GM12878 (cell line): ENCODE results near the gene FKBP8. TPM values are rescaled to one million over a fixed set of nuclear protein-coding genes. Genes with fewer than 3 reads are reported as not detected.

Experiments used
- BHLHE40 ChIP-seq, 2 experiments: fragments of 450-650 bp in 1 of 2; IDR thresholded peaks; 2 replicates each; pipeline ENCODE4 v1.6.1; 2011 to 2017; ENCODE audit warnings: low read depth in 2 of 2, borderline replicate concordance in 1 of 2, improper control_type of control experiment in 1 of 2, low read length in 1 of 2, mild to moderate bottlenecking in 1 of 2
- CREM ChIP-seq: IDR thresholded peaks from 2 replicates; pipeline ENCODE4 v1.6.1; 2014; ENCODE audit warnings: antibody characterized with exemption, low read depth
- ELK1 ChIP-seq: IDR thresholded peaks from 2 replicates; pipeline ENCODE4 v1.6.1; 2012; ENCODE audit warnings: low read depth, low read length, improper control_type of control experiment
- HCFC1 ChIP-seq: fragments of 150-350 bp; IDR thresholded peaks from 2 replicates; pipeline ENCODE4 v1.6.1; 2014; ENCODE audit warnings: low read length
- HDGF ChIP-seq: fragments of 450-650 bp; IDR thresholded peaks from 2 replicates; pipeline ENCODE4 v1.6.1; 2016; ENCODE audit warnings: antibody characterized with exemption
- IKZF2 ChIP-seq, 2 experiments: fragments of 450-650 bp; IDR thresholded peaks; 2 replicates each; pipeline ENCODE4 v1.6.1; 2017; ENCODE audit warnings: mild to moderate bottlenecking in 2 of 2, moderate library complexity in 2 of 2
- JUND ChIP-seq: IDR thresholded peaks from 2 replicates; pipeline ENCODE4 v1.6.1; 2012; ENCODE audit warnings: low read depth, mild to moderate bottlenecking, low read length, improper control_type of control experiment, moderate library complexity
- MLLT1 ChIP-seq: fragments of 450-650 bp; IDR thresholded peaks from 2 replicates; pipeline ENCODE4 v1.6.1; 2016; ENCODE audit warnings: mild to moderate bottlenecking
- MXI1 ChIP-seq: fragments of 150-350 bp; IDR thresholded peaks from 2 replicates; pipeline ENCODE4 v1.6.1; 2011; ENCODE audit warnings: low read depth, mild to moderate bottlenecking, inconsistent platforms, low read length, improper control_type of control experiment
- NR2F1 ChIP-seq: fragments of 450-650 bp; conservative IDR thresholded peaks from 2 replicates; pipeline ENCODE4 v1.6.1; 2017; ENCODE audit warnings: mild to moderate bottlenecking
- NRF1 ChIP-seq: conservative IDR thresholded peaks from 2 replicates; pipeline ENCODE4 v1.6.1; 2011; ENCODE audit warnings: mild to moderate bottlenecking, low read depth, low read length, improper control_type of control experiment
- PAX8 ChIP-seq: fragments of 450-650 bp; IDR thresholded peaks from 2 replicates; pipeline ENCODE4 v1.6.1; 2017; ENCODE audit warnings: mild to moderate bottlenecking, moderate library complexity
- POLR2A ChIP-seq: IDR thresholded peaks from 2 replicates; pipeline ENCODE4 v1.6.1; 2011; ENCODE audit warnings: low read depth, mild to moderate bottlenecking, low read length
- POLR2AphosphoS5 ChIP-seq: IDR thresholded peaks from 2 replicates; pipeline ENCODE4 v1.6.1; 2011; ENCODE audit warnings: mild to moderate bottlenecking, low read length, inconsistent platforms
- RB1 ChIP-seq: fragments of 450-650 bp; formaldehyde crosslinking; IDR thresholded peaks from 2 replicates; pipeline ENCODE4 v1.6.1; 2017; ENCODE audit warnings: mild to moderate bottlenecking, borderline replicate concordance
- RUNX3 ChIP-seq: IDR thresholded peaks from 2 replicates; pipeline ENCODE4 v1.6.1; 2012; ENCODE audit warnings: low read length, inconsistent platforms
- SKIL ChIP-seq: fragments of 450-650 bp; IDR thresholded peaks from 2 replicates; pipeline ENCODE4 v1.6.1; 2017; ENCODE audit warnings: mild to moderate bottlenecking, low read depth, inconsistent platforms; ENCODE audit not compliant: poor library complexity, severe bottlenecking
- SMARCA5 ChIP-seq: fragments of 450-650 bp; IDR thresholded peaks from 2 replicates; pipeline ENCODE4 v1.6.1; 2017; ENCODE audit warnings: mild to moderate bottlenecking
- STAT3 ChIP-seq: IDR thresholded peaks from 2 replicates; pipeline ENCODE4 v1.6.1; 2011; ENCODE audit warnings: low read depth, low read length, improper control_type of control experiment
- ZBED1 ChIP-seq: IDR thresholded peaks from 2 replicates; pipeline ENCODE4 v1.6.1; 2016; ENCODE audit warnings: borderline replicate concordance
- ZNF207 ChIP-seq: fragments of 450-650 bp; IDR thresholded peaks from 2 replicates; pipeline ENCODE4 v1.6.1; 2014; ENCODE audit warnings: antibody characterized with exemption, mild to moderate bottlenecking, borderline replicate concordance
- ZNF687 ChIP-seq: fragments of 450-650 bp; IDR thresholded peaks from 2 replicates; pipeline ENCODE4 v1.6.1; 2017; ENCODE audit warnings: mild to moderate bottlenecking, moderate library complexity
- ZZZ3 ChIP-seq: IDR thresholded peaks from 2 replicates; pipeline ENCODE4 v1.6.1; 2011; ENCODE audit warnings: low read depth; ENCODE audit not compliant: control insufficient read depth, insufficient read length
- polyA plus RNA-seq, 11 experiments: library from polyadenylated mRNA; depleted of rRNA in 4 of 11; unstranded in 6 of 11; stranded (reverse) in 5 of 11; fragments of >200 nt; fragmentation: Nextera tagmentation in 4 of 11; fragmentation: Illumina TruSeq in 1 of 11; extraction: Ambion mirVana in 4 of 11; extraction: Trizol in 1 of 11; gene quantifications; 1 replicate in 1 of 11; 2 replicates in 10 of 11; pipeline versions ENCODE4 v1.2.1 to v1.2.3, GENCODE V29; 2011 to 2016; ENCODE audit warnings: inconsistent platforms in 2 of 11, missing spikeins in 2 of 11, low read depth in 1 of 11
- total RNA-seq, 4 experiments: library from RNA; depleted of rRNA in 3 of 4; stranded (reverse); fragments of >200 nt in 3 of 4; fragmentation: Illumina TruSeq in 1 of 4; extraction: Trizol in 1 of 4; gene quantifications; 2 replicates each; pipeline versions ENCODE4 v1.2.1 to v1.2.3, GENCODE V29; 2013 to 2021

Gene FKBP8
- total and polyA plus RNA-seq, 10 of the 15 experiments (the other 5 are each of a cell fraction or from before 2014, with no cell fraction given) = 0.13 to 205 (median 95.4) TPM

GRCh38 chr19:18543814-18544475 is 572 bp upstream of the FKBP8 start (continued):
- TF ChIP-seq SKIL (peak; percentile 69), POLR2A (peak; percentile 75), STAT3 (0 out of 2 replicates have a peak, but pooled peaks have one; percentile 40), POLR2AphosphoS5 (peak; percentile 73; the same call in 1 of the 2 replicates), RB1 (0 out of 2 replicates have a peak, but pooled peaks have one; percentile 35), BHLHE40 (IDR thresholded peaks at IDR 0.05; ENCODE audit: borderline replicate concordance in 1 of 2, low read depth in 2 of 2, low read length in 1 of 2) (peak in 1 of 2 experiments; percentile 40; a peak in 1 of 4 replicates), IKZF2 (IDR thresholded peaks at IDR 0.05) (peak in 1 of 2 experiments; percentile 26; a peak in 2 of 4 replicates), CREM (peak; percentile 39; the same call in 1 of the 2 replicates), ZNF687 (peak; percentile 36; the same call in 1 of the 2 replicates), ZZZ3 (no peak), SMARCA5 (peak; percentile 60; the same call in 1 of the 2 replicates), NRF1 (peak; percentile 51), RUNX3 (0 out of 2 replicates have a peak, but pooled peaks have one; percentile 4), MLLT1 (peak; percentile 60; the same call in 1 of the 2 replicates), ZBED1 (no peak), NR2F1 (peak; percentile 43), ELK1 (0 out of 2 replicates have a peak, but pooled peaks have one; percentile 29), MXI1 (peak; percentile 50; the same call in 1 of the 2 replicates), HDGF (peak; percentile 58; the same call in 1 of the 2 replicates), JUND (no peak), ZNF207 (peak; percentile 79), PAX8 (no peak), HCFC1 (0 out of 2 replicates have a peak, but pooled peaks have one; percentile 4)
